ENCODE results near the gene DCC. TPM values are rescaled to one million over a fixed set of nuclear protein-coding genes. Genes with fewer than 3 reads are reported as not detected.

The DCC gene
- total and polyA plus RNA-seq, 9 of the 15 experiments (the other 6 are each of a cell fraction or from before 2014, with no cell fraction given): not detected

- no peaks in the 10 kb centered on the region for H3K79me2 ChIP-seq (ENCODE audit: control insufficient read depth, insufficient read depth, low read length)
- FAIRE-seq: no peak
- no peak overlapping the region for H3K4me3 ChIP-seq
- no peaks in the 10 kb centered on the region for H3K36me3 ChIP-seq (ENCODE audit: control insufficient read depth, insufficient read depth, low read length)
- in situ Hi-C loops (cut with MboI) (no loop called here), intact Hi-C loops (cut with micrococcal nuclease) (no loop called here)
- no TSS peak for BruUV-seq (replicated peaks)
- no peak for TF ChIP-seq NFE2L1 (tag; IDR thresholded peaks at IDR 0.05; ENCODE audit: borderline replicate concordance, low read depth)
- no peak for TF ChIP-seq ZNF263 (CRISPR knock-in tag; IDR thresholded peaks at IDR 0.05; ENCODE audit: borderline replicate concordance)
- TF ChIP-seq CSDE1 (IDR thresholded peaks at IDR 0.05): no peak
- TF ChIP-seq ZBTB17 (CRISPR knock-in tag; IDR thresholded peaks at IDR 0.05): no peak
- no peak for TF ChIP-seq SUPT5H (IDR thresholded peaks at IDR 0.05)
- TF ChIP-seq HMG20A (CRISPR knock-in tag; conservative IDR thresholded peaks at IDR 0.05): no peak
- no peak for TF ChIP-seq JUNB (CRISPR knock-in tag; conservative IDR thresholded peaks at IDR 0.05)
- no peak for TF ChIP-seq GABPB2 (CRISPR knock-in tag; conservative IDR thresholded peaks at IDR 0.05)
- TF ChIP-seq CBX1 (IDR thresholded peaks at IDR 0.05; ENCODE audit: low read depth): no peak
- H4K20me1 ChIP-seq (replicated peaks; ENCODE audit: control insufficient read depth, insufficient read depth, low read length): no peaks in the 10 kb centered on the region
- H3K4me1 ChIP-seq (replicated peaks in 1 of 2; ENCODE audit: control insufficient read depth in 2 of 2, insufficient read depth in 2 of 2, low read length in 2 of 2): no peaks in the 10 kb centered on the region
- no peak for DNase-seq (ENCODE audit: extremely low read depth in 1 of 4, low spot score in 3 of 4)
- no peaks in the 10 kb centered on the region for H3K9me1 ChIP-seq (ENCODE audit: control insufficient read depth, insufficient read depth, low read length)
- H3K9ac ChIP-seq (ENCODE audit: insufficient read depth in 1 of 2, low read depth in 2 of 2, low read length in 2 of 2): no peak overlapping the region
- WGBS (ENCODE audit: insufficient coverage, low coverage, missing lambda C conversion rate): 0% methylated on average over 6 of the region's 6 CpGs
- no peaks in the 10 kb centered on the region for H3K9me3 ChIP-seq (replicated peaks; ENCODE audit: control insufficient read depth, insufficient read depth, low read depth, low read length)
- no peak overlapping the region for H3K27ac ChIP-seq (ENCODE audit: extremely low read depth, low read depth, low read length)
- no peak for ATAC-seq
- no peak overlapping the region for H3K4me2 ChIP-seq (ENCODE audit: insufficient read depth, low read length)
- POLR2A ChIA-PET: no interaction called here
- H3K27me3 ChIP-seq (ENCODE audit: control insufficient read depth in 2 of 2, insufficient read depth in 2 of 2, low read length in 2 of 2): no peaks in the 10 kb centered on the region
- no peak overlapping the region for H2AFZ ChIP-seq (ENCODE audit: low read depth, low read length)
- CTCF ChIA-PET (ENCODE audit: low intra/inter-chr PET ratio): no interaction called here
These were observed 510.1 kb downstream of the DCC start for GRCh38 chr18:52850031-52850560.

Measured in K562 (cell line).